ENCODE results near the gene FBXO10.
"Not testable (repeated sequence)": the region's sequence is repeated elsewhere in the genome, so short reads cannot be mapped to it uniquely, and the experiment has no call there.

FBXO10 gene

GRCh38 chr9:37511016-37512010 is 64.9 kb downstream of the FBXO10 start:
- no peak for DNase-seq (ENCODE audit: low read depth)

GRCh38 chr9:37510053-37510452 is 66.1 kb downstream of the FBXO10 start:
- not testable (repeated sequence) for DNase-seq (ENCODE audit: low read depth)

- DNase-seq (ENCODE audit: low read depth) = no peak
These were observed 66.6 kb downstream of the FBXO10 start for GRCh38 chr9:37509536-37509935.

- DNase-seq (ENCODE audit: low read depth) = no peak
These were observed 67.4 kb downstream of the FBXO10 start for GRCh38 chr9:37508834-37509206.

- DNase-seq (ENCODE audit: low read depth) = no peak
These were observed 67.9 kb downstream of the FBXO10 start for GRCh38 chr9:37508135-37508833.

GRCh38 chr9:37507566-37508134 is 68.5 kb downstream of the FBXO10 start:
- DNase-seq (ENCODE audit: low read depth) = no peak

- DNase-seq (ENCODE audit: low read depth) = no peak
These were observed 71.6 kb downstream of the FBXO10 start for GRCh38 chr9:37504605-37505004.

GRCh38 chr9:37503736-37504135 is 72.4 kb downstream of the FBXO10 start:
- no peak for DNase-seq (ENCODE audit: low read depth)

GRCh38 chr9:37501957-37502596 is 74.1 kb downstream of the FBXO10 start:
- DNase-seq (ENCODE audit: low read depth) = no peak

GRCh38 chr9:37499297-37499696 is 76.9 kb downstream of the FBXO10 start:
- no peak for DNase-seq (ENCODE audit: low read depth)

- no peak for DNase-seq (ENCODE audit: low read depth)
These were observed 77.7 kb downstream of the FBXO10 start for GRCh38 chr9:37498457-37498856.

- no peak for DNase-seq (ENCODE audit: low read depth)
These were observed 78.9 kb downstream of the FBXO10 start for GRCh38 chr9:37497320-37497719.

GRCh38 chr9:37496020-37496419 is 80.2 kb downstream of the FBXO10 start:
- no peak for DNase-seq (ENCODE audit: low read depth)

- no peak for DNase-seq (ENCODE audit: low read depth)
These were observed 80.6 kb downstream of the FBXO10 start for GRCh38 chr9:37495571-37495970.

GRCh38 chr9:37491939-37492338 is 84.2 kb downstream of the FBXO10 start:
- DNase-seq (ENCODE audit: low read depth) = no peak

GRCh38 chr9:37486616-37487548 is 89.3 kb downstream of the FBXO10 start:
- DNase-seq (ENCODE audit: low read depth) = peak; percentile 95

- no peak for DNase-seq (ENCODE audit: low read depth)
These were observed 89.9 kb downstream of the FBXO10 start for GRCh38 chr9:37486256-37486615.

- peak; percentile 82 for DNase-seq (ENCODE audit: low read depth)
These were observed 90.6 kb downstream of the FBXO10 start, which contains the start of gene POLR1E for GRCh38 chr9:37485389-37486255. POLR1E (plus strand) TSS chr9:37485948; CDS start chr9:37486048, 100 bp downstream.

GRCh38 chr9:37480759-37481158 is 95.4 kb downstream of the FBXO10 start:
- DNase-seq (ENCODE audit: low read depth) = no peak

GRCh38 chr9:37477987-37478619 is 98.1 kb downstream of the FBXO10 start:
- DNase-seq (ENCODE audit: low read depth) = not testable (repeated sequence)
